GM20431 (cell line): ENCODE data around the gene INMT.

Experiments
- in situ Hi-C: fragments of 300-500 bp; cut with MseI, MboI; formaldehyde crosslinking; loops from one replicate; pipeline ENCODE4 v1.15.0; 2020; ENCODE audit warnings: low sequenced_read_pairs; ENCODE audit not compliant: unreplicated experiment

Gene INMT

DNA sequence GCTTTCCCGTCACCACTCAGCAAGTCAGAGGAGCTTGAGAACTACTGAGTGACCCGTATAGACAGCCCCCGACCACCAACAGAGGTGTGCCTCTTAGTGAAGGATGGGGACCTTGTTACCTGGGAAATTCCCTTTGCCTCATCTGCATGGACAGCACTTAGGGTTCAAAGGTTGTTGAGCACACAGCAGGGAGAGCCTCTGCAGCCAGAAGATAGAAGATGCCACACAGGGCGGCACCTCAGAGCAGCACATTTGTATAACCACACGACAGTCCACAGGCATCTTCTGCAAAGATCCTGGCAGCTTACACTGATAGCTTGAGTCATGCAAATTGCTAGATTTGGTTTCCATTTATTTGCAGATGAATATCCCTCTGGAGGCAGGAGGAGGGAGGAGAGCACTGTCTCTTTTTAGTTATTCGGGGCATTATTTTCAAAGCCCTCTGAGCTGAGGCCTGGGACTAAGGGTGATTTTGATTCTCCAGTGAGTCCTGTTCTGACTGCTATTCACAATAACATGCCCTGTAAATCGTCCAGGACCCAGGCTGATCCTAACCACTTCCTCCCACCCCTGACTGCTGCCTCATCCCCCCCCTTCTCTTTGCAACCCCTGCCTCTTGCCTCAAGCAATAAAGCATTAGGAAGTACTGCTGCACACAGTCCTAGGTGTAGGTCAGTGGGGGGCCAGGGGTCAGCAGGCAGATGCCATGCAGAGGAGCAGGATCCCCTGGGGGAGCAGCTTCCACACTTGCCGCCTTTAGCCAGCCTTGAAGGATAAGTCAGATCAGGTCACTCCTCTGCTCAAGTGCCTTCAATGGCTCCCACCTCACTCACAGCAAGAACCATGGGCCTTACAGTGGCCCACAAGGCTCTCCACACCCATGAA is 24.6 kb upstream of the INMT start:
- in situ Hi-C loops: no loop called here

DNA sequence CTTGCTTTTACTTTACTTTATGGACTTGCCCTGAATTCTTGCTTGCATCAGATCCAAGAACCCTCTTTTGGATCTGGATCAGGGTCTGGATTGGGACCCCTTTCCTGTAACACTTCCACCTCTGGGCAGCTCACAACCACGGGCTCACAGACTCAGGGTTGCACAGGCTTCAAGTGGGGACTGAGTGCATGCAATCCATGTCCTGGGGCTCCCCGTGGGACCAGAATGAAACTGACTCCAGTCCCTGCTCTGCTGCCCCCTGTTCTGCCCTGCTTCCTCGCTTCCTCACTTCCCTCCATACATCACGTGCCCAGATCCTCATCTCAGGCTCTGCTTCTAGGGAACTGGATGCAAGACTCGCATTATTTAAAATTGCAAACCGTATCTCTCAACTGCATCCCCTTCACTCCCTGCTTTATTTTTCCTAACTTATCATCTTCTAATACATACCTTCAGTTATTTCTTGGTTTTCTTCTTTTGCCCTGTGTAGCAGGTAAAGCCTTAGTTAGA is 23.3 kb upstream of the INMT start:
- in situ Hi-C loops: no loop called here

DNA sequence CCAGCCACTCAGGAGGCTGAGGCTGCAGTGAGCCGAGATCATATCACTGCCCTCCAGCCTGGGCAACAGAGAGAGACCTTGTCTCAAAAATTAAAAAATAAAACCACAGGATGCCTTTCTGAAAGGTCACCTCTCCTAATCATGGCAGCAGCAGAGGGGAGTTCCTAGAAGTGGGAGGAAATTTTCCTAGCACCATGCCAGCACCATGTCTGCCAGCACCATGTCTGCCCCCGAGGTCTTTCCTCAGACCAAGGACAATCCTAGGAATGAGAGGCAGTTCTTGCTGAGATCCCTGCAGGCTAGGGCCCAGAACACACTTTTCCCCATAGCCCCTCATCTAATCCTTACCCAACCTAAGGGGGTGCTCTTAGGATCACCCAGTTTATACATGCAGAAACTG is 22.3 kb upstream of the INMT start:
- in situ Hi-C loops: no loop called here

DNA sequence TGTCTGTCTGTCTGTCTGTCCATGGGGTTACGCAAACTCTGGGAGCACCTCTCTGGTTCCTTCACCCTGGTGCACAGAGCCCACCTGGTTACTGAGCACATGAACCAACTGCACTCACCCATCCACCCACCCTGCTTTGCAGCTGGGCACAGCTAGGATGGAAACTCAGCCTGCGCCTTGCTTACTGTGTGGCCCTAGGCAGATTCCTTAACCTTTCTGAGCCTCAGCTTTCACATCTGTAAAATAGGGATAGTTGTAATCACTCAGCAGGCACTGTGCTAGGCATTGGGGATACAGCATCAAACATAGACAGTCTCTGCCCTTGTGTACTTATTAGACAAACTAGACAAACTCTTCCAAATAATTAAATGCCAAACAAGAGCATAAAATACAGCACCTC is 21.8 kb upstream of the INMT start:
- in situ Hi-C loops: no loop called here

DNA sequence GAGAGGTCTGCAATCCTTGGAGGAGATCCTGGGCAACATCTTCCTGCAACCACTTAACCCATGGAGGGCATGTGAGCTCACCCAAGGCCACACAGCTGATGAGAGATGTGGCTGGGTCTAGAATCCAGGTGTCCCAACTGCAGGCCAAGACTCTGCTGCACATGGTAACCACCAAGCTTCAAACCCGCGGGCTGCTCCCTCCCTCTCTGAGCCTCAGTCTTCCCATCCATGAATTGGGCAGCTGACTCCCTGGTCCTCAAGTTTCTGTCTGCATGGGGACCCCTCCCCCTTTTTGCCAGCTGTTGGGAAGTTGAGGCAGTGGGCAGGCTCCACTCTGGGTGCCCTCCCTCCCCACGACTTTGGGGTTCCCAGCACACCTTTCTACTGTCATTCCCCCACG is 20.9 kb upstream of the INMT start:
- in situ Hi-C loops: no loop called here

DNA sequence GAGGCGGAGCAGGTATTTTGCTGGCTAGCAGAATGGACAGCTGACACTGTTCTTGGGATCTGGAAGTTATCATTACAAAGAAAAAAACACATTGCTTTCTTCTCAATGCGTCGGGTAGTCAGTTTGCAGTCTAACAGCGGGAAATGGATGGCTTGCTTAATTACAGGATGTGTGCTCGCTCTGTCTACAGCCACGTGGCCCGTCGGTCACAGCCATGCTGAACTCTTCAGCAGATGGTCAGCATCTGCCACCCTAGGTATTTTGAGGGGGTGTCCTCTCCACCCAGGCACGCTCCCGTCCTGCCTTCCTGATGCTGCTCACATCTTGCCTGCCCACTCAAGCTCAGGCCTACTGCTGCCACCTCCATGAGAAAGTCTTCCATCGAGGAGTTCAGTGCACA is 20.4 kb upstream of the INMT start:
- in situ Hi-C loops: no loop called here

DNA sequence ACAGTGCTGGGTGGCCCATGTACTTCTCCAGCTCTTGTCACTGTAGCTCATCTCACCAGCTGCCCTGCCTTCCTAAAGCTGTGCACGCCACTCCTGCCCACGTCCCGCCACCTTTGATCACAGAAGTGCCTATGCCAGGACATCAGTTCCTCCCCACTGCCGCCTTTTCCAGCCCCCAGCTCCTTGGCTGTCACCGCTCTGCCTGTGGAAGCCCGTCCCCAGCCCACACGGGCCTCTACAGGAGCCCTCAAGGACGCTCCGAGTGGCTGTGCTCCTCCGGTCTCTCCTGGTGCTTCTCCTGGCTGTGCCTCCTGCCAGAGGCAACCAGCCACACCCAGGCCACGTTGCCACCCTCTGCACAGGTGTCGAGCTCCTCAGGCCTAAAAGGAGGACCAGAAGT is 19.3 kb upstream of the INMT start:
- in situ Hi-C loops: no loop called here

DNA sequence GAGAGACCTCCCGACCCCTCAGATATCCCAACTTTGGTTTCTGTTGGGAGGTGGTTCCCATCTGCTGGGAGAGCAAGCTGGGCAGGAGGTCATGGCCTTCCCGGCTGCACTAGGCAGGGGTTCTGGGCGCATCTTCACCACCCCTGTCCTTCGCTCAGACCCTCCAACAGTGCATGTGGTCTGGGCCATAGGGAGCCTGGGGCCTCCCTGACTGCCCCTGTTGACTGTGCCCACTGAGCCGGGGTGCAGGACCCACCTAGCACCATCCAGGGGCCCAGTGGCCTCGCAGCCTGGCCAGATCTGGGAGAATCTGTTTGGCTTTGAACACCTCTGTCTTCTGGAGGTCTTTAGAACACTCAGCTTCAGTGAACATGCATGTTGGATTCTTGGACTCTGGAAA is 18.7 kb upstream of the INMT start:
- in situ Hi-C loops: no loop called here

DNA sequence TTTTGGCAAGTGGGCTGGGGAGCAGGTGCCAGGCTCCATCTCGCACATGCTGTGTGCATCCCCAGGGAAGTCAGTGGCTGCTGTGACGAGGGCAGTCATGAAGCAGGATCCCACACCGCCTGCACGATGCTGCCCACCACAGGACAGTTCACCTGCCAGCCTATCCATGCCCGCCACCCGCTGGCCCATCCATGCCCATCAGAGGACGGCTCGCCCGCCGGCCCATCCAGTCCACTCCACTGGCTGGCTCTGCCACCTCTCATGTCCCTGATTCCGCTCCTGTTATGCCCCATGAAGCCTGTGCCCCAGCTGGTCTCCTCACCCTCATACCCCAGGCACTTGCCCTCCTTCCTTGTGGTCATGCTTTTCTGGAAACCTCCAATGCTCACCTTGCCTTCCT is 18.2 kb upstream of the INMT start:
- in situ Hi-C loops: no loop called here

DNA sequence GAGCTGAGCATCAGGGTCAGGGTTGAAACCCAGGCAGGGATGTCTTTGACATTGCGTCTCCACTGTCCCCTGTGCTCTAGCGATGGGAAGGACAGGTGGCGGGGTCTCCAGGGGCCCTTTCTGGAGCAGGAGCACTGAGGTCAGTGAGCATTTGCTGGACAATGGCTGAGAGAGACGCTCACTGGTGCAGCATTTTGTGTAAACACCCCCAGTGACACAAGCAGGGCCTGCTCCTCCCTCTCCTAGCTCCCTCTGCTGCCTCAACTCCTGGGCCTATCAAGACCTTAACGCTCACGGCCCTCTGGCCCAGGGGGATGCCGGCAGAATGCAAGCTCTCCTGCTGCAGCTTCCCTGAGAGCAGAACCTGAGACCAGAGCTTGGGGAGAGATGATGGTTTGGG is 17.4 kb upstream of the INMT start:
- in situ Hi-C loops: no loop called here

DNA sequence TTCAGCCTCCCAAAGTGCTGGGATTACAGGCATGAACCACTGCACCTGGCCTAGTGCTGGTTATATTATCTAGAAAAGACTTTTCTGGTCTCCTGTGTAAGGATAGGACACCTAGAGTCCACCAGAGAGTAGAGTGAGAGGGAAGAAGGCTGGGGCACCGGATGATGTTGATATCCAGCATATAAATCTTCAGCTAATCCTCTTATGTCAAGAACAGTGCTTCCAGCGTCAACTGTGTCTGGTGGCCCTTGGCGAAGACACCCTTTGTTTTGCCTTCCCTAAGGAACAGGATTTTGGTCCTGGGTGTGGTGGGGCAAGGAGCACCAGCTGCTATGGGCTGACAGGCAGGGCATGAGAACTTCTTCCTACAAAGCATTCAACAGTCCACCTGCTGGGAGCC is 16.3 kb upstream of the INMT start:
- in situ Hi-C loops: no loop called here

DNA sequence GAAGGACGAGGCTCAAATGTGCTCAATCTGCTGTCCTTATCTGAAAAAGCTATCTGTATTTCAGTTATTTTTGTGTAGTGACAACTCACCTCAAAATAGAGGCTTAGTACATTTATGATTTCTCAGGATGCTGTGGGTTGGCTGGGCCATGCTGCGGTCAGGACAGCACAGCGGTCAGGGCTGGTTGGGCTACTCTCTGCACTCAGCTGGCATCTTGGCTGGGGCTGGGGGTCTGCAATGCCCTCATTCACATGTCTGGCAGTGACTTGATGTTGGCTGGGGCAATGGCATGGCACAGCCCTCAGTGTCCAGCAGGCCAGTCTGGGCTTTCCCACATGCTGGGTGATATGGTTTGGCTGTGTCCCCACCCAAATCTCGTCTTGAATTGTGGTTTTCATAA is 15.6 kb upstream of the INMT start:
- in situ Hi-C loops: no loop called here

DNA sequence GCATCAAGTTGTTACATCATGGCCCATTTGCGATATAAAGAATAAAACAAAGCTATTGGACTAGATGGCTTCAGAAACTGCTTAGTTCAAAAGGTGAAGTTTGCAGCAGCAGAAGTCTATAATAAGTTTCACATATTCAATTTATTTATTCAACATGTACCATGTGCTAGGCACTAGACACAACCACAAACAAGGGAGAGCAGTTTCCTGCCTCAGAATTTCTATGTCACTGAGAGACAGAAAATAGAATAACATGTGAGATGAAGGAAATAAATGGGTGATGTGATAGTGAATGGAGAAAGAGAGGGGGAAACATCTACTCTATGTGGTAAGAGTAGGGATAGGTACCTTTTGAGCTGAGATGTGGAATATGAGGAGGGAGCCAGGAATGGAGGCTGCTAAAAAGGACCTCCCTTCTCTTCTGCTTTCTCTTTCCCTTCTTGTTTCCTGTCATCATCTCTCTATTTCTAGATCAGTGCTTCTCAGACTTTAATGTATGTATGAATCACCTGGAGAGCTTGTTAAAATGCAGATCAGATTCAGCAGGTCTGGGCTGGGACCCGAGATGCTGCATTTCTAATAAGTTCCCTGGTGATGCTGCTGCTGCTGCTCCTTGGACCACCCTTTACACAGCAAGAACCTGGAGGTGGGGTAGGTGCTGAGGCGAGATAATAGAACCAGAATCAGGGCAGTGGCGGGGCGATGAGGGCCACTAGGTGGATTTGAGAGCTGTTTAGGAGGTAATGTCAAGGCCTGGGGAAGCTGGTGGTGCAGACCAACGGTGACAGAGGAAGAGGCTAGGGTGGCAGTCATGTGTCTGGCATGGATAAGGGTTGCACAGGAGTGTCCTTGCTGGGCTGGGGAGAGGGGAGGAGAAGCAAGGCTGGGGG is 13.7 kb upstream of the INMT start:
- in situ Hi-C loops: no loop called here

DNA sequence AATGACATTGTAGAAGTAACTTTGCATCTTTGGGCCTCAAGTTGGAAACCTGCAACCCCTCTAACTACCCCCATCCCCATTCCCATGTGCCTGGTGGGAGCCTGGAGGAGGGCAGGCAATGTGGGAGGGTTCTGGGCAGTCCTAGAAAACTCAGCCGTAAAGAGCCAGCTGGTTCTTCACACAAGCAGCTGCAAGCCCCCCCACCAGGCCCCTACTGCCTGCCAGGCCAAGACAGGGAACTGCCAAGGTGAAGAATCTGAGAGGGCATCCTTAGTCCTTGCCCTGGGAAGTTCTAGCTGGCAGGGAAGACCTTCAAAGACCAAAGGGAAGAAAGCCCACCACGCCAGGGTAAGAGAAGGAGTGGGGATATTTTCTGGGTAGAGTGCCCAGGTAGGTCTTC is 12.2 kb upstream of the INMT start:
- in situ Hi-C loops: no loop called here

DNA sequence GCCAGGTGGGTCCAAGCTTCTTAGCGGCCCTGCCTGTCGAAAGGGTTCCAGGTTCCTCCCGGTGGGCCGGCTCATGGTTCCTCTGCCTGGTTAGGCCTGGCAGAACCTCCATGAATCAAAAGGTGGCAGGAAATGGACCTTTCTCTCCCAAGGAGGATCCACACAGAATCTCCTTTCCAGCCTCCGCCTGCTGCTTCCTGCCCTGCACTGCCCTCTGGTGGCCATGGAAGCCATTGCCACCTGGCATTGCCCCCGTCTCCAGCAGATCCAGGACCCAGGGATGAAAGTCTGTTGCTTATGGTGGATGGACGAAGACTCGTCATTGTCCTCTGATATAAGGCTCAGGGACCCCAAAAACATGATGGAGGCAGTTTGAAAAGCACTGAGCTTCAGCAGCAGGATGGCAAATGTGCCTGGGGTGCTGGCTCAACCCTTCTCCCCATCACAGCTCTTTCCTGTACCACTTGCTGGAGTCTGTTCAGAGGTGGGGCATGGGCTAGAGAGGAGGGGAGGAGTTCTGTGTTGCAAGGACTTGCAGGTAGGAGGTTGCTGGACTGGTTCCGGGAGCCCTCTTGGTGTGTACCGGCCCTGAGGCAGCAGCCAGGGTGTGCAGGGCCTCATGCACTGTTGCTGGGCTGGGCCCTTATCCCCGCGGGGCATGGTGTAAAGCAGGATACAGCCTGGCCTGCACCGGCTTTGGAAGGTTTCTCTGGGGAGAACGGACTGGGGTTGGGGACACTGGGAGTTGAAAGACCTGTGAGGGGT is 11.3 kb upstream of the INMT start:
- in situ Hi-C loops: no loop called here

DNA sequence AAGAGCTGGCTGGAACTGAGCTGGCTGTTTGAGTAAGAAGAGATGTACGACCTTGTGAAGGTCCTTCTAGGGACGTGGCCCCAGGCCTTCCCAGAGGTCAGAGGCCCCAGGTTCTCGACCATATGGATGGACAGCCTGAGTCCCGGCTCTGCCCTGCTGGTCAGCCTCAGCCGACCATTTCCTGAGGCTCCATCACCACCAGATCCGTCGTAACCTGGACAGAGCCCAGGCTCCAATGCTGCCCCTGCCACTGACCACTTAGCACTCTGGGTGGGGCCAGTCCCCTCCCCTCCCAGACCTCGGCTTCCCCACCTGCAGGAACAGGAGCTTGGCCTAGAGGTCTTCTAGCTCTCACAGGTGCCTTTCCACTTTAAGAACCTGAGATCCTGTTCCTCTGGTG is 10.6 kb upstream of the INMT start:
- in situ Hi-C loops: no loop called here

DNA sequence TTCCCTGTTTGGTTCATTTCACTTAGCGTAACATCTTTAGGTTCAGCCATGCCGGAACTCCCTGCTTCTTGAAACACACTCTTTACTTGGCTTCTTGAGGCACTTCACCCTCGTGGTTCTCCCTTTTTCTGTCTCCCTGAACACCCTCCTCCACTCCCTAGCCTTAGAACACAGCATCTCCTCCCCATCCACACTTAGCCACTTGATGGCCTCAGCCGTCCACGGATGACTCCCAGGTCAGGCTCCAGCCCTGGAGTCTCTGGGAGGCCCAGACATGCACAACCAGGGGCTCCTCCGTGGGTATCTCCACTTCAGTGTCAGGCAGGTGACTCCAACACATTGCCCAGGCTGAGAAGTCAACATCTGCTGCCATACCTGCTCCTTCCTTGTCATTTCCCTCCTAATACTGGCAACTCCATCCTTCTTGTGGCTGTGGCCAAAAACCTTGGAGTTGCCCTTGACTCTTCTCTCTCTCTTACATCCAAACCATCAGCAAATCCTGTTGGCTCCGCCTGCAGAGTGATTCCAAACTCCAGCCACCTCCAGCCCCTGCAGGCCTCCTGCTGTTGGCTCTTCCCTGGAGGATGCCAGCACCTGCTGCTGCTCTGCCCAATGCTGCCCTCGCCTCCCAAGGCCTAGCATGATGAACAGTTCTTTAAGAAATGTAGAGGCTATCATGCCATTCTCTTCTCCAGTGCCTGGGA is 8.4 kb upstream of the INMT start:
- in situ Hi-C loops: no loop called here

DNA sequence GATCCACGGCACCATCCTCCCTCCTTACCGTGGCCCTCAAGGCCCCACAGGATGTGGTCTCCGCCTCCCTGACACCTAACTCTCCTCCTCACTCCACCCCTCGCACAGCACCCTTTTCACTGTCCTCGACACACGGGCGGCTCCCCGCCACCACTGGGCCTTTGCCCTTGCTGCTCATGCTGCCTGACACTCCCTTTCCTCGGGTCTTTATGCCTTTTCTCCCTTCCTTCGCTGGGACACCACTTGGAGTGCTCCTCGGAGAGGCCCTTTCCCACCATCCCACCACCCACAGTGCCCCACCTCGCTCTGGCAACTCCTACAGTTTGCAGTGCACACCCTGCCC is 7.9 kb upstream of the INMT start:
- in situ Hi-C loops: no loop called here

DNA sequence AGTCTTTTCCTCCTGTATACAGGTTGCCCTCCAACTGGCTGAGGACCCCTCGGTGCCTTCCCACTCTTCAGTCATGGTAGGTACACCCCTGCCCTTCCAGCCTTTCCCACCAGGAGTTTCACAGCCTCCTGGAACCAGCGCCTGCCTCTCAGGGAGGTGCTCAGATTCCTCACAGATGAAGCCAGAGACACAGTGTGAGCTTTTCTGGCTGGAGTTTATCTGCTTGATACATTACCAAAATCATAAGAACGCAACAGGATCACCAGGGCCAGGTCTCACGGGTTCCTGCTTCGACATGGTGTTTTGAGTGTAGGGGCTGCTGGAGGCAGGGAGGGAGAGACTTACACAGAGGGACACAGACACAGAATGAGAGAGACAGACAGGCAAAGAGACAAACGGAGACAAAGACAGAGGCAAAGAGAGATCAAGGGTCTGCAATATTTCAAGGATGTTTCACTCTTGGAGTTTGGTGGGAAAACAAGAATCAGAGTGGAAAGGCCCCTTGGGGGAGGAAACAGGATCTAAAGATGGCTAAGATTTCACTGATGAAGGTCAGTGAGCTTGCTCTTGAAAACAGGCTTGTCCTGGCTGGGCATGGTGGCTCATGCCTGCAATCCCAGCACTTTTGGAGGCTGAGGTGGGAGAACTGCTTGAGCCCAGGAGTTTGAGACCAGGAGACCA is 6.5 kb upstream of the INMT start:
- in situ Hi-C loops: no loop called here
